Chondrocyte (in vitro differentiated cells): ENCODE results near the gene U2SURP. TPM values are rescaled to one million over a fixed set of nuclear protein-coding genes. Genes with fewer than 3 reads are reported as not detected.

Experiments used
- DNase-seq: peaks from one replicate; pipeline ENCODE4 v3.0.0; 2021; ENCODE audit warnings: mixed read lengths, low spot score
- H3K27ac Mint-ChIP-seq: one replicate; pipeline ENCODE4 v1.8.0; 2021; ENCODE audit warnings: mild to moderate bottlenecking, moderate library complexity, mixed read lengths; ENCODE audit not compliant: unreplicated experiment
- H3K27me3 Mint-ChIP-seq: 2 replicates; pipeline ENCODE4 v1.8.0; 2021; ENCODE audit warnings: low read depth, mixed read lengths
- H3K36me3 Mint-ChIP-seq: 2 replicates; pipeline ENCODE4 v1.8.0; 2021; ENCODE audit warnings: low read depth, mixed read lengths
- H3K4me1 Mint-ChIP-seq: 2 replicates; pipeline ENCODE4 v1.8.0; 2021; ENCODE audit warnings: low read depth, mild to moderate bottlenecking, mixed read lengths
- H3K4me3 Mint-ChIP-seq: one replicate; pipeline ENCODE4 v1.8.0; 2021; ENCODE audit warnings: mild to moderate bottlenecking, moderate library complexity, mixed read lengths; ENCODE audit not compliant: unreplicated experiment
- H3K9me3 Mint-ChIP-seq: 2 replicates; pipeline ENCODE4 v1.8.0; 2021; ENCODE audit warnings: low read depth, mixed read lengths
- total RNA-seq: library from RNA; stranded (reverse); gene quantifications from 3 replicates; pipeline ENCODE4 v1.2.1, GENCODE V29; 2021
- TF ChIP-seq, protein P1 (sequence below): fragments of 200-600 bp; sonication (generic); IDR thresholded peaks from 2 replicates; pipeline ENCODE4 v1.5.0; 2021; ENCODE audit warnings: antibody characterized with exemption, mild to moderate bottlenecking, moderate library complexity

Gene U2SURP
- total RNA-seq, 1 donor from 2014 or later: 63.7 TPM

DNA sequence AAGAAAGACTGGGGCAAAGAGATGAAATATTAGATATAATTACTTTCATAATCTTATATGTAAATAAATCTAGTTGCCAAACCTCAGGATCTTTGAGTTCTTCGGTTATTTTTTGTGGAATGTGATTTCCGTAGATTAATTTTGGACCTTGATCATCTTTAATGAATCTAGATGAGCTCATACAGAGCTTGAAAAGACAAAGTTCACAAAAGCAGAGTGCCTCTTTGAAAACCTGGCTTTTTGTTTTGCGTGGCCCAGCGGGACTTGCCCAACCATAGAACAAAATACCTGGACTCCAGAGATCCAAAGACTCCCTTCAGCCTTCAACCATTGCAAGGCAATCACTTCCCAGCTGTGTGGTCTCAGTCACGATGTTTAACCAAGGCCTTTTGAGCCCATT is 63.4 kb downstream of the U2SURP start:
- Mint-ChIP-seq H3K4me3 (no peak overlapping the region), H3K27me3 (no peaks in the 10 kb centered on the region), H3K27ac (no peak overlapping the region), H3K4me1 (peaks cover 10% of the 10 kb centered on the region), H3K9me3 (no peaks in the 10 kb centered on the region), H3K36me3 (peaks cover 5% of the 10 kb centered on the region)
- TF ChIP-seq, protein P1, sequence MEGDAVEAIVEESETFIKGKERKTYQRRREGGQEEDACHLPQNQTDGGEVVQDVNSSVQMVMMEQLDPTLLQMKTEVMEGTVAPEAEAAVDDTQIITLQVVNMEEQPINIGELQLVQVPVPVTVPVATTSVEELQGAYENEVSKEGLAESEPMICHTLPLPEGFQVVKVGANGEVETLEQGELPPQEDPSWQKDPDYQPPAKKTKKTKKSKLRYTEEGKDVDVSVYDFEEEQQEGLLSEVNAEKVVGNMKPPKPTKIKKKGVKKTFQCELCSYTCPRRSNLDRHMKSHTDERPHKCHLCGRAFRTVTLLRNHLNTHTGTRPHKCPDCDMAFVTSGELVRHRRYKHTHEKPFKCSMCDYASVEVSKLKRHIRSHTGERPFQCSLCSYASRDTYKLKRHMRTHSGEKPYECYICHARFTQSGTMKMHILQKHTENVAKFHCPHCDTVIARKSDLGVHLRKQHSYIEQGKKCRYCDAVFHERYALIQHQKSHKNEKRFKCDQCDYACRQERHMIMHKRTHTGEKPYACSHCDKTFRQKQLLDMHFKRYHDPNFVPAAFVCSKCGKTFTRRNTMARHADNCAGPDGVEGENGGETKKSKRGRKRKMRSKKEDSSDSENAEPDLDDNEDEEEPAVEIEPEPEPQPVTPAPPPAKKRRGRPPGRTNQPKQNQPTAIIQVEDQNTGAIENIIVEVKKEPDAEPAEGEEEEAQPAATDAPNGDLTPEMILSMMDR: no peak
- DNase-seq: no peak

DNA sequence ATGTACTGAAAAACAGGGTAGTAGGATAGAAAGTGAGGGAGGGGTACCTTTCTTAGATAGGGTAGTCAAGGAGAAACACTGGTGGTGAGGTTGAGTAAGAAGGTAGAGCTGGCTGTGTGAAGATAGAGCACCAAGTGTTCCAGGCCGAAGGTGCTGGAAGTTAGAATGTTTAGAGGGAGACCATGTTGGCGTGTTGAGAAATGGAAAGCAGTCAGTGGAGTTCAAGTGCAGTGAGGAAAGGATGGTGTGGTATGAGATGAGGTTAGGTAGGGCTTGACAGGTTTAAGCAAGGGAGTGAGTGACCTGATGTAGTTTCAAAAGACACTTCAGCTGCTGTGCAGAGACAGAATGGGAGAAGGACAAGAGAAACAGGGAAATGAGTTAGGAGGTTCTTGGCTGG is 64.0 kb downstream of the U2SURP start:
- H3K9me3 Mint-ChIP-seq: no peaks in the 10 kb centered on the region
- H3K27ac Mint-ChIP-seq: no peak overlapping the region
- peaks cover 2% of the 10 kb centered on the region for H3K36me3 Mint-ChIP-seq
- DNase-seq: no peak
- no peaks in the 10 kb centered on the region for H3K27me3 Mint-ChIP-seq
- H3K4me1 Mint-ChIP-seq: peaks cover 13% of the 10 kb centered on the region
- TF ChIP-seq, protein P1: no peak
- H3K4me3 Mint-ChIP-seq: no peak overlapping the region

DNA sequence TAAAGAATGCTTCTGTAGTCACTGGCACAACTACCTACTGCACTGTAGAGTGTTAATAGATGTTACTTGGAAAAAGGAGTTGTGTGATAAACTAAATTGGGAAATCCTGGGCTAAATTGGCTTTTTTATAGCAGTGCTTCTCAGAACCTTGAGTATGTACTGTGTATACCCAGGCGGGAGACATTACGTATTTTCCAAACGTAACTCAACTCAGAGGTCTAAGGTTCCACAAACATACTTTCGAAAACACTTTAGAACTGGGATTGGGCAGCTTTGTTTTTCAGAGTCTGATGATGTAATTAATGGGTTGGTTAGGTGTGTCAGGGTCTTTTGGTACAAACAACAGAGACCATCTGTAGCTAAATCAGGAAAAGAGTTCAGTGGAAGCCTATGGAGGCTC is 64.7 kb downstream of the U2SURP start:
- H3K9me3 Mint-ChIP-seq: no peaks in the 10 kb centered on the region
- no peak overlapping the region for H3K4me3 Mint-ChIP-seq
- H3K36me3 Mint-ChIP-seq: peaks cover 2% of the 10 kb centered on the region
- TF ChIP-seq, protein P1: no peak
- DNase-seq: no peak
- H3K4me1 Mint-ChIP-seq: peaks cover 19% of the 10 kb centered on the region
- no peaks in the 10 kb centered on the region for H3K27me3 Mint-ChIP-seq
- no peak overlapping the region for H3K27ac Mint-ChIP-seq

DNA sequence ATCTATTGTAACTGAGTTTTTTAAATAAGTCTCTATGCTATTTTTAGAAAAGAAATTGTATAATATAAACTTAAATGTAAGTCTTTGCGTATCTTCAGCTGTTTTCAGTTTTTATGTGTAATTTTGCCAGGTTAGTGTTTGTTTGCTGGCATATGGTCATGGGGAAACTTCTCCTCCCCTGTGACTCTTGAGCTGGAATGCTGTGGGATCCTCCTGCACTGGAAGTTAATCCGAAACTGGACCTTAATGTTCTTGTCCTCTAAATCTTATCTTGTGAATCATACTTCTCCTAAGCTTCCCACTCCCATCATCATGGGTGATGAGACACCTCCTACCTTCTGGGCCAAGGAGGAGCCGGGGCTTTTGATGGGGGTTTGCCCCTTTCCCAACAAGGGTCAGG is 65.8 kb downstream of the U2SURP start:
- TF ChIP-seq, protein P1: no peak
- no peaks in the 10 kb centered on the region for H3K36me3 Mint-ChIP-seq
- H3K4me3 Mint-ChIP-seq: no peak overlapping the region
- no peaks in the 10 kb centered on the region for H3K9me3 Mint-ChIP-seq
- H3K27ac Mint-ChIP-seq: no peak overlapping the region
- DNase-seq: no peak
- peaks cover 30% of the 10 kb centered on the region for H3K4me1 Mint-ChIP-seq
- no peaks in the 10 kb centered on the region for H3K27me3 Mint-ChIP-seq

DNA sequence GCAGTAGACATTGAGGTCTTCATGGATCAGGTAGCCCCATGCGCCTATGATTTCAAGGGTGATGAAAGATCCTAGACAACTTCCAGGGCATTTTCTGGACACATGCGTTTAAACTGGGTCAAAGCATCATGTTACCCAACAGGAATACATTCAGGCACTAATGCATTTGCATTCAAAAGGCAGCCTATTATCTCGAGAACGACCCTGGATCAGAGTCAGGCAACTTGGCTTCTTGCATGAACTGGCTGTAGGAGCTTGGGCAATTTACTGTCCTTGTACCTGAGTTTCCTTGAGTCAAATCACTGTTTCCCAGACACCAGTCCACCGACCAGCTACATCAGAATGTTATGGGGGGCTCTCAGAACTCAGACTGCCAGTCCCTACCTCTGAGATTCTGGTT is 66.7 kb downstream of the U2SURP start:
- Mint-ChIP-seq H3K36me3 (no peaks in the 10 kb centered on the region), H3K4me1 (peaks cover 30% of the 10 kb centered on the region), H3K4me3 (no peak overlapping the region), H3K9me3 (no peaks in the 10 kb centered on the region), H3K27ac (no peak overlapping the region), H3K27me3 (no peaks in the 10 kb centered on the region)
- DNase-seq: no peak
- TF ChIP-seq, protein P1: no peak
